ENCODE data around the gene PRUNE2.

Gene PRUNE2

DNA sequence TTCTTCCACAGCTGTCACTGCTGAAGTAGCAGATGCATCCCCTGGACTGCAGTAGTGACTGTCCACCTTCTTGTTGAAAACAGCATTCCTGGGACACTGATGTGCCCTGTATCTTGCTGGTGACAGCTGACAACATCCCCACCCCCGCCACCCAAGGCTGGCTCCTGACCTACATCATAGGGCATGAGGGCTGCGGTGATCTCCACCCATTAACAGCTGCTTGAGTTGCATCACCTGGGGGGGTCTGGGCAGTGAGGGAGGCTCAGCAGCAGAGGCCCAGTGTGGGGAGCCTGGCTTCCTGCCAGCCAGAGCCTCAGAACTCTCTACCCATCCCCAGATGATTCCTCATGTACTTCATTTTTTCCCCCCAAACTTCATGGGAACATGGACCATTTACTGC lies 4.1 kb downstream of the PRUNE2 start:
- no peak overlapping the region for H3K4me3 ChIP-seq (ENCODE audit: low read depth, low read length)

DNA sequence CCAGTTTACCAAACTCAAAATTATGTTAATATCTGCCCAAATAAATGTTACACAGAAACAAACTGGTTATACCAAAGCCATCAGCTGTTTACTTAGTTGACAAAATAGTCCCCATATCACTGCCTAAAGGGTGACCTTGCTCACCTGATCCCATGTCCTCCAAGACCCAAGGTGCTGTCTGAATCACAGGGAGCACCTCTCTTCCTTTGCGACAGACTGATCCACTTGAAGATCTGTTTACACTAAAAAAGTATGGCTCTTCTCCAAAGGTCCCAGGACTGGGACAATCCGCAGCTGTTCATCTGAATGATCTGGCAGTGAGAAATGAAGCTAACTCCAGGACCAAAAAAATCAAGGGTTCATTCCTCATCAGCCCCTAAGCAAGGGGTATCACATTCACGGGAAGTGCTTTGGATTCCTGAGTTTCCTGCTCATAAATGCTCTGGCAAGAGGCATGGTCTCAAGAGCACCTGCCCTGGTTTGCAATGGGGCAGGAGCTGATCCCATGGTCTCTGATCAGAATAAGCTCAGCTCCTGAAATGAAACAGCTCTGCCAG lies 5.0 kb downstream of the PRUNE2 start:
- TF ChIP-seq, protein P1, sequence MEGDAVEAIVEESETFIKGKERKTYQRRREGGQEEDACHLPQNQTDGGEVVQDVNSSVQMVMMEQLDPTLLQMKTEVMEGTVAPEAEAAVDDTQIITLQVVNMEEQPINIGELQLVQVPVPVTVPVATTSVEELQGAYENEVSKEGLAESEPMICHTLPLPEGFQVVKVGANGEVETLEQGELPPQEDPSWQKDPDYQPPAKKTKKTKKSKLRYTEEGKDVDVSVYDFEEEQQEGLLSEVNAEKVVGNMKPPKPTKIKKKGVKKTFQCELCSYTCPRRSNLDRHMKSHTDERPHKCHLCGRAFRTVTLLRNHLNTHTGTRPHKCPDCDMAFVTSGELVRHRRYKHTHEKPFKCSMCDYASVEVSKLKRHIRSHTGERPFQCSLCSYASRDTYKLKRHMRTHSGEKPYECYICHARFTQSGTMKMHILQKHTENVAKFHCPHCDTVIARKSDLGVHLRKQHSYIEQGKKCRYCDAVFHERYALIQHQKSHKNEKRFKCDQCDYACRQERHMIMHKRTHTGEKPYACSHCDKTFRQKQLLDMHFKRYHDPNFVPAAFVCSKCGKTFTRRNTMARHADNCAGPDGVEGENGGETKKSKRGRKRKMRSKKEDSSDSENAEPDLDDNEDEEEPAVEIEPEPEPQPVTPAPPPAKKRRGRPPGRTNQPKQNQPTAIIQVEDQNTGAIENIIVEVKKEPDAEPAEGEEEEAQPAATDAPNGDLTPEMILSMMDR (IDR thresholded peaks at IDR 0.05; ENCODE audit: borderline replicate concordance, insufficient read depth, low read depth, low read length) = no peak
- no peak overlapping the region for H3K4me3 ChIP-seq (ENCODE audit: low read depth, low read length)

More for the DNA sequence above, 4.1 kb downstream of the PRUNE2 start:
- TF ChIP-seq, protein P1 (IDR thresholded peaks at IDR 0.05; ENCODE audit: borderline replicate concordance, insufficient read depth, low read depth, low read length) = no peak

DNA sequence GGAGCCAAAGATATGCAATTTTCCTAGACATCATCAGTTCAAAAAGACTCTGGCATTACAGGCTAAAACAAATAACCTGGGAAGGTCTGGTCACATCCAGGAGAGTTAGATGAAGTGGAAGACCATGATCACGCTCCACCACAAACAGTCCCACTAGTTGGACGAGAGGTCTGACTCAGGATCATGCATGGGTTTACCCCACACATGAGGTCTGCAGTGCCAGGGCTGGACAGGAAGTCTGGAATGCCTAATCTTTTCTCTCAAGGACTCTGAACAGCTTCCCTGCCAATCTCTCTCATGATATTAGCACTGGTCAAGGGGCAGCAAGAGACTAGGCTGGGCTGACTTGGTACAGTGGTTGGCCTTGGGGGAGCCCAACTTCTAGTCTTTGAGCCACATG lies 7.1 kb downstream of the PRUNE2 start:
- TF ChIP-seq, protein P1 (IDR thresholded peaks at IDR 0.05; ENCODE audit: borderline replicate concordance, insufficient read depth, low read depth, low read length) = no peak
- no peak overlapping the region for H3K4me3 ChIP-seq (ENCODE audit: low read depth, low read length)

DNA sequence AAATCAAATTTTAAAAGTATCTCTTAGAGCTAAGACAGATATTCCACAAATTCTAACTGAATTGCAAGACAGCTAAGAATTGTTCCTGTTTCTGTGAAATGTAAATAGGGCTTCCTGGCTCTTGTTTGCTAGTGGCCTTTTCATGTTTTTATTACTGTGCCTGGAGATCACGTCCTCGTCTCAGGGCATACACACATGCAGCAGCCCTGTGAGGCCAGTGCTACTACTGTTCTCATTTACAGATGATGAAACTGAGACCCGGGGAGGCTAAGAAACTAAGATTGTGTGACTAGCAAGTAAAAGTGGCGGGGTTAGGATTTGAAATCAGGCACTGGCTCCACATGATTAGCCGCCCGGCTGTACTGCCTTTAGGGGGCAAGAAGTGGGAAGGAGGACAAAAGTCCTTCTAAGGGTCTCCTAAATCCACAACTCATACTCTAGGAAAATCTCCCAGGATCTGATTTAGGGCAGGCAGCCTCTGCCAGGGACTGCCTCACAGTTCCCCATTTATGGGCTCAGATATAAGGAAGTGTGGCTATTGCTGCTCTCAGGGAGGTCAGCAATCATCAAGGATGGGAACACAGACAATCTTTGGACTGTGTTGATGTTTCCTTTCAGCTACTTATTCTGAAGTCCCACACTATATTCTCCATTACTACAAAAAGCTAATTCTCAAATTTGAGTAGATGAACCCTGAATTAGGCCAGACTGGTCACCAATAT lies 7.9 kb downstream of the PRUNE2 start:
- no peak overlapping the region for H3K4me3 ChIP-seq (ENCODE audit: low read depth, low read length)

DNA sequence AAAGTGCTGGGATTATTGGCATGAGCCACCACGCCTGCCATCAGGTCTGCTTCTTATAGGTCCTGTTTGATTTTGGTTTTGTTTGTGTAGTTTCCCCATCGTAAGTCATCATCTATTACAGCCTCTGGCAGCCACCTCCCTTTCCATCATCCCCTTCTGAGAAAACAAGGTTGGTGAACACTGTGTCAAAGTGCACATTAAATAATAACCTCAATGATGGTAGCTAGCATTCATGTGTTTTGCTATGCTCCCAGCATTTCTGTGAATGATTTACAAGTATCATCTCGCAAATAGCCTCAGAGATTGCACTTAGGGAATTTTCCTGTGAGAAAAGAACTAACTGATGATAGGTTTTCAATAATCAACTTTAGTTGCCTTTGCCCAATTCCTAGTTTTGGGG lies 9.9 kb downstream of the PRUNE2 start:
- no peak overlapping the region for H3K4me3 ChIP-seq (ENCODE audit: low read depth, low read length)
- TF ChIP-seq, protein P1 (IDR thresholded peaks at IDR 0.05; ENCODE audit: borderline replicate concordance, insufficient read depth, low read depth, low read length) = no peak

More for the DNA sequence above, 7.9 kb downstream of the PRUNE2 start:
- TF ChIP-seq, protein P1 (IDR thresholded peaks at IDR 0.05; ENCODE audit: borderline replicate concordance, insufficient read depth, low read depth, low read length) = no peak

DNA sequence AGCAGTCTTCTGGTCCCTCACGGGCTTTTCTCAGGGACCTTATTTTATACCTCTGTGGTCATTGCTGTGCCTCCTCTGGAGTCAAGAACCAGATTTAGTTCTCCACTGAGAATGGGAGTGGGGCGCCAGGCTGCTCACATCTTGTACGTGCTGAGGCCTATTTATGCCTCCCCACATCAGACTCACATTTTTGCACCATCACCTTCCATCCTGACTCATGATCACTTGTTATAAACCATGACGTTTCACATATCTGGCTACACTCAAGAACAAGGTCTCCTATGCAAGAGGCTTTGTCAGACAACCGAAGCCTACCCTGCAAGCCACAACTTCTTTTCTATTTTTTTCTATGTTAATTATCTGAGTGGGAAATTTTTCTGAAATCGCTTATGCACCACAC lies 10.7 kb downstream of the PRUNE2 start:
- TF ChIP-seq, protein P1 (IDR thresholded peaks at IDR 0.05; ENCODE audit: borderline replicate concordance, insufficient read depth, low read depth, low read length) = no peak
- no peak overlapping the region for H3K4me3 ChIP-seq (ENCODE audit: low read depth, low read length)

DNA sequence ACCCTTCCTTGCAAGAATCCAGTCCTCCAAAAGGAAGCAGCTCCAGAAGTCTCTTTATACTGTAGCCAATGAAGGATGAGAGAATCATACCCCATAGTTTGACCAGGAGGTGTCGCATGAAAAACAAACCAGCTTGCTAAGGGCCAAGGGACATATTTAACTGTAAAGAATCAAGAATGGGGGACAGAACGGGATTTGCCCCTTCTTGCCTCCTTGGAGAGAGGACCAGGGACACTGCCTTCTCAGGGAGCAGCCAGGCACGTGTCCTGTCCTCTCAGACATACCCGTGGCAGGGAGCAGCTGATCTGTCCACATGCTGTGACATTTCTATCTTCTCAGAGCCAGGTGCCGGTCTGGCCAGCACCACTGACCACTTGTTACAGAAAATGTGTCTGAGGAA lies 11.7 kb downstream of the PRUNE2 start:
- TF ChIP-seq, protein P1 (IDR thresholded peaks at IDR 0.05; ENCODE audit: borderline replicate concordance, insufficient read depth, low read depth, low read length) = no peak

More for the DNA sequence above, 11.7 kb downstream of the PRUNE2 start:
- no peak overlapping the region for H3K4me3 ChIP-seq (ENCODE audit: low read depth, low read length)
